AG08396 (cell line): Measurements from ENCODE around the gene VMA21.

ENCODE experiments used
- DNase-seq: peaks from one replicate; pipeline ENCODE4 v3.0.0; 2012; ENCODE audit warnings: low spot score, mixed read lengths

VMA21 gene, protein sequence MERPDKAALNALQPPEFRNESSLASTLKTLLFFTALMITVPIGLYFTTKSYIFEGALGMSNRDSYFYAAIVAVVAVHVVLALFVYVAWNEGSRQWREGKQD

DNA sequence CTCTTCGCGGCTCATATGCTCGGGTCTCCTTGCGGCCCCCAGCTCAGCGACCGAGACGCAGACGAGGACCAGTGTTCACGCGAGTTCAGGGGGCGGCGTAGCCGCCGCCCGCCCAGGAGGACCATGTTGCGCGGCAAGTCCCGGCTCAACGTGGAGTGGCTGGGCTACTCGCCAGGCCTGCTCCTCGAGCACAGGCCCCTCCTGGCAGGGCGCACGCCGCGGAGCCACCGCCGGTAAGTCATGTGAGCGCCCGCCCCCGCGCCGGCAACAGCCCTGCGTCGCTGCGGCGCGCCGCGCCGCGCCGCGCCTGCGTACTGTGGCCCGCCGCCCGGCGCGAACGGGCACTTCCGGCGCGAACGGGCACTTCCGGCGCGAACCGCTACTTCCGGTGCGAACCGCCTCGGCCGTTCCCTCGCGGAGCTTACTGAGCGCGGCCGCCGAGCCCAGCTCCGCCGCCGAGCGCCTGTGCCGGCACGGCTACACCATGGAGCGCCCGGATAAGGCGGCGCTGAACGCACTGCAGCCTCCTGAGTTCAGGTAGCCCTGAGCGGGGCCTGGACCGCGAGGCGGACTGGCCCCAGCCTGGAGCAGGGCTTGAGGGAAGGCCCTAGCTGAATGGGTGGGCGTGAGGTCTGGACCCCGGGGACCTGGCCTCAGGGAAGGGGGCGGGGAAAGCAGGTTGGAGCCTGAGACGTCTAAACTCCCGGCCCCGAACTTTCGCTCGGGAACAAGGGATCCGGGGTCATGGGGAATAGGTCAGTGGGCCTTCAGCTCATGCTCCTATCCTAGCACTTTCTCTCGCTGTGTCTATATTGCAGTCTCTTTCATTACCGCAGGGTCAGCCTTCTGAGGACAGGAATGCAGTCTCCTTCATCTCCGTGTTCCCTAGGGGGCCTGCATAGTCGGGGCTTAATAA lies at the start of gene VMA21:
VMA21 (plus strand) TSS at position 382 of the 916 bp plus-strand sequence; CDS start at position 485, 103 bp downstream.
- peak; percentile 93 for DNase-seq

DNA sequence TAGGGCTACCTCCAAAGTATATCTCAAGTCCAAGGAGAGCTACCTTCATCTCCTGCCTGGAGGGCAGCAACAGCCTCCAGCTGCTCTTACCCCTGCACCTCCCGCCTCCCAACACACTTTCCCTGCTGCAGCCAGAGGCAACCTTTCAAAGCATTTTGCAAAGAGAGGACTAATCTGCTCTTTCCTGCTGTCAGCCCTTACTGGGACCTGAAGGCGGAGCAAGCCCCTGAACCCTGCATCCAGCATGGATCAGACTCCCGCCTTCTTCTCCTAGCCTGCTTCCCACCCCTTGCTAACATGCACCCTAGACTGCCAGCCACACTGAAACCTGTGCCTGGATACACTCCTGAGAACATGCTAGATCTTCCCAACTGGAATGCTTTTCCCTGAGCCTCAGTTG lies 37.7 kb upstream of the VMA21 start:
- DNase-seq, result no peak

DNA sequence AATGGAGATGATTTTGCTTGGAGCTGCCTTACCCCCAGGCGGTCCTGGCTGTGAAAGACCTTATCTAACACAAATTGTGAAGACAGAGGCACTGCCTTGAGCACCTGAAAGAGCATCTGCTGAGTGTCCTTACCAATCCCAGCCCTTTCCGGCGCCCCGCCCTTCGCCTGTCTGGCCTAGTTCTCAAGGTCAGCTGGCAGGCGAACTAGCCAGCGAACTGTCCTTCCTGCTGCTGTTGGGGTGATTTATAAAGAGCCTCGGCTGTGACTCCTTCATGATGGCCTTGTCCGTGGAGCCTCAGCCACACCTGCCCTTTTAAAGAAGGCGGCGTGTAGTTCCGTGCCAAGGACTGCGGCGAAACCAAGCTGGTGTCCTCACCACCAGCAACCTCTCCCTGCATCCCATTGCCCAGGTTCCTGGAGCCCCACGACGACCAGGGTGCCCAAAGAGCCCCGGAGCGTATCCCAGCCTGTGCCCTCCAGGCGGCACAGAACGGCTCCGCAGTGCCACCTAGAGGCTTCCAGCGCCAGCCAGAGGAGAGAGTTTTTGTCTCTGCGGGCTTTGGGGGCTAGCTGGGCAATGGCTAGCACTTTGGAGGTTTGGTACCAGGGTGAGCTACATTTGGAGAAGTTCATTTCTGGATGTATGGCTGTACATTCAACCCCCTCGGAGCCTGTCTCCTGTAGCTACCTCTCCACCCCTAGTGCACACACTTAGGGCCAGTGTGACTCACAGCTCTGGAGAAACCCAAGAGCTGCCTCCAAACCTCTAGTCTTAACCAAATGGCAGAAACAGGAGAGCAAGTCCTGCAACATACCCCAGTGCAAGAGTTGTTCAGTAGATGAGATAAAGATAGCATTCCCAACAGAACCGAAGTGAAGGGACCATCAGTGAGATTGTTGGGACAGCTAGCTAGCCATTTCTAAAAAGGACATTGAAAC lies 36.8 kb upstream of the VMA21 start:
- peak; percentile 37 for DNase-seq

DNA sequence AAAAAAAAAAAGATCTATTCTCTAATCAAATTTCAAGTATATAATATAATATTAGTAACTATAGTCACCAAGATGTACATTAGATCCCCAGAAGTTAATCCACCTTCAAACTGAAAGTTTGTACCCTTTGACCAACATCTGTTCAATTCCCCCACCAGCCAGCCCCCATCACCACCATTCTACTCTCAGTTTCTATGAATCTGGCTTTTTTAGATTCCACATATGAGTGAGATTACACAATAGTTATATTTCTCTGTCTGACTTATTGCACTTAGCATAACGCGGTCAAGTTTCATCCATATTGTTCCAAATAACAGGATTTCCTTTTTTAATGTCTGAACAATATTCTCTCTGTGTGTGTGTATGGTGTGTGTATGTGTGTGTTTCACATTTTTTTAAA lies 33.7 kb upstream of the VMA21 start:
- DNase-seq, result no peak

DNA sequence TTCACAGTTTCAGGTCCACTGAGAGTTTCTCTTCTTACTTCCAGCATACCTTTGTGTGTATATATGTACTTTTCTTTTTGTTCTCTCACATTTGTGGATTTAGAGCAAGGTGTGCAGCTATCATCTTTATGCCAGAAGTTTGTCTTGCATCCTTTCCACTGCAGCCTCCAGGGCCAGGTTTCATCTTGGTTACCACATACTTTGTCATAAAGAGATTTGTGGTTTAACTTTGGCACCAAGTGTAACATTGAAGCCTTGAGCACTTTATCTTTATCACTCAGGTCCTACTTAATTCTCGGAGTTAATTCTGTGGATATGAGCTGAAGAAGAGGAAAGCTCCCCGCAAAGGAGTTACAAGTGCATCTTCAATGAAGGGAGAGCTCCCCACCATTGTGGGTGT lies 31.4 kb upstream of the VMA21 start:
- DNase-seq, result no peak

DNA sequence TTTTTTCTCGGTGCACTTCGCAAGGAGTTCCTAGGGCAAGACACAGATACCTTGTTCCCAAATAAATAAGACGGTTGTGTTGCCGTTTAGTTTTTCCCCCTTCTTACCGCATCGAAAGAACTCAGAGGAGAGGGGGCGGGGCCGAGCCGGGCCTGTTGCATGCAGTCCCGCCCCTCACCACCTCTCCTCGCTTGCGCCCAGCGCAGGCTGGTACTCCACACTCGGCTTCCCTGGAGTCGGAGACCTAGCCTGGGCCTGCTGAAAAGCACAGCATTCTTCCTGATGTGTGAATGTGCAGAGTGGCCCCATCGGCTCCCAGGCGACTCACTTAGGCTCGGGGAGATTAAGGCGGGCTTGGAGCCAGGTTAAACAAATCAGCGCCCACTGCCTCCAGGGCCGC lies 26.1 kb upstream of the VMA21 start:
- DNase-seq, result no peak

DNA sequence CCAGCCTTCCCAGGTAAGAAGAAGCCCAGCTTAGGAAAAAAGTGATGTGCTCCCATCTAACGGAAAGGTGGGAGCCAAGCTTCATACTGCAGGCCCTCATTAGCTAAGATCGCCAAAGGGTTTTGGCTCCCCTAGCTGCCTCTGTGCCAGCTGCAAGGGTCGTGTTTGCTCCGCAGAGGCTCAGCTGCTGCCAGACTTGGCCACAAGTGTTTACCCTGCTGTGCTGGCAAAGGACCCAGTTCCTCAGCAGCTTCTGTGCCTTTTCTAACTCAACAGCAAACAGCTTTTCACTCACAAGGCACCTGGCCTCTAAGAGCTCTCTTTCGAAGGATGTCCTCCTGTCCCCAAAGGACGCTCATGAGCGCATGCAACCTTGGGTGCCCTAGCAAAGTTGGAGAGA lies 12.2 kb upstream of the VMA21 start:
- no peak for DNase-seq

DNA sequence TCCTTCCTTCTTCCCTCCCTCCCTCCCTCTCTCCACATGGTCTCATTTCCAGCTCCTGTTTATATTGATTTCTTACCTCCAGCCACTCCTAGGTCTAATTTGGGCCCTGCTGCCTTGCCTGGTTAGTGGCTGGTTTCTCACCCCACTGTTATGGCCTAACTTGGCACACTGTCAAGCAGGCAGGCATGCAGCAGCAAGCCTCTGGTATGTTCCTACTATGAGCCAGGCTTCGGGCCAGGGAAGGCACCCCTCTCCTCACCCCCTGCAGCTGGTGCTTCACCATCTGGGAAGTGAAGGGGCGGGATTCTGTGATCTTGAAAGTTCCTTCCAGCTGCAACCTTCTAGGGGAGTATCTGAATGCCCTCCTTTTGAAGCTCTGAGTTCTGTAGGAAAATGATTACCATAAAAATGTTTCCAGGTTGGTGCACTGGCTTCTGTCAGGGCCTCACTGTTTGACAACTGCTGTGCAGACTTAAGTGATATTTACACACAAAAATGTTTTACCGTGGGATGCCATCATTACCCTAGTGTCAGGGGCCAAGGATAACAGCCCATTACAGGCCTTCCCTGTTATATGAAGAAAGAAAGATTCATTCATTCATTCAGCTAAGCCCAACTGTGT lies 10.1 kb upstream of the VMA21 start:
- DNase-seq, result peak; percentile 20

DNA sequence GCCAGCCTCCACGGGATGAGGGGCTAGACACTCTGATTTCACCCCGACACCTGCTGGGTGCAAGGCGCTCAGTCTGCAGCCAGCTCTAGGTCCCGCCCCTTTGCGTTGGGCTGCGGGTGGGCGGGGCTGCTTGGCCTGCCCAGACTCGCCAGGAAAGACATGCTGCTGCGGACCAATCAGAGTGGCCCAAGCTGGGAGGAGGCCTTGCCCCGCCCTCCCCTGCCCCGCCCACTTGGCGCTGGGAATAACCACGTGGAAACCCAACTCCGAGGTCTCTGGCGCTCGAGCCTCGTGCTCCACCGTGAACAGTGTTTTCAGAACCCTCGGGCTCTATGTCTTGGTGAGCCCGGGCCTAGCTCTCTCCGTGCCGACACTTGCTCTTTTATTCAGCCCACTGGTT lies 5.3 kb upstream of the VMA21 start:
- no peak for DNase-seq

DNA sequence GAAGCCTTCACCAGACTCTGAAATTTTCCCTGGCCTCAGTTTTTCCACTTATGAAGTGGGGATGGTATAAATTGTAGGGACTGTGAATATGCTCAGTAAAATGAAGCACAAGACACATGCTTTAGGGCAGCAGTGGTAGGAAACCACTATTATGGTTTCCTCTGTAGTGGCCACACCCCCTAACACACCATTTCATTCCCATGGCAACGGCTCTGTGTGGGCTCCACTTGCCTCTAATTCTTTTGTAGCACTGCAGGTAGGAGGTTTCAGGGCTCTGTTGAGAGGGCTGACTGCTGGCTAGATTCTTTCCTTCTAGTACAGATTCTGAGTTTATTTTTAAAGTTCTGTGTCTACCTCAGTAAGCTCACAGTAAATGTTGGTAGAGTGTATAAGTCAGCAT lies 3.5 kb upstream of the VMA21 start:
- DNase-seq, result no peak

DNA sequence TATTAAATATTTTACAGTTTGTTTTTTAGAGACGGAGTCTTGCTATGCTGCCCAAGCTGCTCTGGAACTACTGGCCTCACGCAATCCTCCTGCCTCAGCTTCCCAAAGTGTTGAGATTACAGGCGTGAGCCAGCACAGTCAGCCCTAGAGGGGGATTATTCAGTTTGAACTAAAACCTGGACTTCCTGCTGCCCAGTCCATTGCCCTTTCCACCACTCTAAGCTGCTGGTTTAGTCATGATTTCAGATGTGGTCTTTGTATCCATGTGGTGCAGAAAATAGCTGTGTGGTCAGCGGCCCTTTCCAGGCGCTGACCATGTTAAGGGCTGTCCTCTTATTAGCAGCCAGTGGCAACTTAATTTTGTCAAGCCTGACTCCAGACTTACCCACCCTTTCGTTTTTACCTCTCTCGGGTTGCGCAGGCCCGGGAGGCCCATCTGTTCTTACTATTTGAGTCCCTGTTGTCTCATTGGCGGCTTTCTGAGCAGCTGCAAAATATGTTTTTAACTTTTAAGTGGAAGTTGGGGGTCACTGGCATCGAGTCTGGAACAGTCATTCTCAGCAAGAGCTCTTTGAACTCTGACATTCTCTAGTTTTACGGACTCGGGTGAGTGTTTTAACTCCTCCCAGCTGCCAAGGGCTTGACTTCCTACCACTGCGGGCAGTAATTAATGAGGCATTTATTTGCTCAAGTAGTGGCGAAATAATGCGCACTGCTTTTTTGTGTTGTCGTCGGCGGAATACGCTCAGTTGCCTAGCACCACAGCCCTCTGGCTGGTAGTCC lies 773 bp upstream of the VMA21 start:
- peak; percentile 47 for DNase-seq

DNA sequence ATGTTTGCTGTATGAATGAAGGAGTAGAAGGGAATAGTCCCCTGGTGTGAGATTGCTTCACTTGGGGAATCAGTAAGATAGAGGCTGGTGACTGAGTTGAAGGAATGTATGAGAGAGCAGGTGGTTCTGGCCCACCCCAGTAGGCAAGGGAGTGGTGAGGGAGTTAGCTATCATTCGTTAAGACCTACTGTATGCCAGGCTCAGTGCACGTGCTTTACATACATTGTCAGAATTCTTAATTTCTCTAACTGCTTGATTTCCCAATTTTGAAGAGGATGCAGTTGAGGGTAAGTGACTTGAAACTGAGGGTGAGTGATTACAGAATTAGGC lies 700 bp downstream of the VMA21 start:
- DNase-seq, result no peak

DNA sequence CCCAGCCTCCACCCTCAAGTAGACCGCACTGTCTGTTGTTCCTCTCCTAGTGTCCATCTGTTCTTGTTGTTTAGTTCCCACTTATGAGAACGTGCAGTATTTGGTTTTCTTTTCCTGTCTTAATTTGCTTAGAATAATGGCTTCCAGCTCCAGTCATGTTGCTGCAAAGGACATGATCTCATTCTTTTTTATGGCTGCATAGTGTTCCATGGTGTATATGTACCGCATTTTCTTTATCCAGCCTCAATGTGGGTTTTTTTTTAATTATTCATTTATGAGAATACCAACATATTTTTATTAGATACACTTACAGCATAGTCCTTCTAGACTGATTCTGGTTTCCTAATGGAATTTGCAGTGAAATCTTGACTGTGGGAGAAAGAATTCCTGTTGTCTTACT lies 1.3 kb downstream of the VMA21 start:
- no peak for DNase-seq

DNA sequence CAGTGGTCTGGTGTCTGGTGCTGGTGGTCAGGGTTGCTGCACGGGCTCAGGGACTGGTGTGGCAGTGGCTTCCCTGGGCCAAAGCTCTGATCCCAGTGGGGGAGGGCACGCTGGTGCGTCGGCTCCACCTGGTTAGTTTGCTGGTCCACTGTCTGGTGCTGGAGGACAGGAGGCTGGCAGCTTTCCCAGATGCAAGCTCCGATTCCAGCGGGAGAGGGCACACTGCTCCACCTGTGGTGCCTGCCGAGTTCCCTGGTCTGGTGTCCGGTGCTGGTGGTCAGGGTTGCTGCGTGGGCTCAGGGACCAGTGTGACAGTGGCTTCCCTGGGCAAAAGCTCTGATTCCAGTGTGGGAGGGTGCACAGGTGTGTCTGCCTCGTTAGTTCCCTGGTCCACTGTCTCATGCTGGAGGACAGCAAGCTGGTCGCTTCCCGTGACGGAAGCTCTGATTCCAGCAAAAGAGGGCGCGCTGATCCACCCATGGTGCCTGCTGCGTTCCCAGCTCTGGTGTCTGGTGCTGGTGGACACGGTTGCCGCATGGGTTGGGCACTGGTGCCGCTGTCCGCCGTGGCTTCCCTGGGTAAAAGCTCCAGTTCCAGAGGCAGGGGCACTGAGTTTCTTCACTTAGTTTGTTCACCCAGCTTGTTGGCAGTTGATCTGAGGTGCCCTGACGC lies 5.8 kb downstream of the VMA21 start:
- no peak for DNase-seq

DNA sequence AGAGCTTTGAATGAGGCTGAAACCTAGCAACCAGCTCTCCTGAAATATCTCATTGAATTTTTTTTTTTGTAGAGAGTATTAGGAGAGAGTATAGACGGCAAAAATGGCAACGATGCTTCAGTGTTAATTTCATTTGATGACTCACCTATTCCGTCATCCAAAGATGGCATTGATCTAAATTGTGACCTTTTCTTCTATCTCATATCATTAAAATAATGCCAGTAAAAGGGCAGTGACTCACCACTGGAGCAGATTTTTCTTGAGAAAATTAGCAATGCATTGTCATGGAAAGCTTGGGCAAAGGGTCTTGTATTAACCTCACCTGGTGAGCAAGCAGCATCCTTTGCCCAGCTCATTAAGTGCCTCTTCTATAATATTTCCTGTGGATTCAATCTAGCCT lies 19.6 kb downstream of the VMA21 start:
- no peak for DNase-seq

DNA sequence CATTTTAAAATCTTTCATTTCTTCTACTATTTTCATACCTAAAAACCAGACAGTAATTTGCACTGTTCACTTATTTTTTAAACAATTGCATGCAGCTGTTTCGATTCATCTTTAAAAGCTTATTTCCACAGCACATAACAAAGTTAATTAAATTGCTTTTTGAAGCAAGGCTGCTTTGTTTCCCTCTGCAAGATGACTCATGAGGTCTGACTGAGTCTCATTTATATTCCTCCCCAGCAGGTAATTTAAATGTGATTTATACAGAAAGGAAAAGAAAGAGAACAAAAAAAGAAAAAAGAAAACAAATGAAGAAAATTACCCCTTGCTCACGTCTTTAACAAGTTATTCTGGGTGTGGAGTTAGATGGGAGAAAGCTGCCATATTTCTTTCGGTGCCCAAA lies 22.8 kb downstream of the VMA21 start:
- no peak for DNase-seq

DNA sequence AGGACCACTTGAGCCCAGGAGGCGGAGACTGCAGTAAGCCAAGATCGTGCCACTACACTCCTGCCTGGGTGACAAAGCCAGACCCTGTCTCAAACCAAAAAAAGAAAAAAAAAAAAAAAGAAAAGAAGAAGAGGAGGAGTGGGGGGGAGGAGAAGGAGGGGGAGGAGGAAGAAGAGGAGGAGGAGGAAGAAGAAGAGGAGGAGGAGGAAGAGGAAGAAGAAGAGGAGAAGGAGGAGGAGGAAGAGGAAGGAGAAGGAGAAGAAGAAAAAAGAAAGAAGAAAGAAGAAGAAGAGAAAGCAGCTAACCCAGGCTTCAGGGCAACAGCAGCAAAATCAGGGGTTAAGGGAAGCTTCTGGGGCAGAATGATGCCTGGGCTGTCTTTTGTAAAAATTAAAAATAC lies 27.5 kb downstream of the VMA21 start:
- DNase-seq, result no peak

DNA sequence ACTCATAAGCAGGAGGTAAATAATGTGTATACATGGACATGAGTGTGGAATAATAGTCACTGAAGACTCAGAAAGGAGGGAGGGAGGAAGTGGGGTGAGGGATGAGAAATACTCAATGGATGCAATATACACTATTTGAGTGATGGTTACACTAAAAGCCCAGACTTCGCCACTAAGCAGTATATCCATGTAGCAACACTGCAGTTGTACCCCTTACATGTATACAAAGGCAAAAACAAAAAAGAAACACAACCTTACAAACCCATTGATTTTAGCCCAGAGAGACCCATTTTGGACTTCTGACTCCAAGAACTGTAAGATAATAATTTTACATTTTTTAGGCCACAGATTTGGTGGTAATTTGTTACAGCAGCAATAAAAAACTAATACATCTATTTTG lies 51.5 kb downstream of the VMA21 start:
- DNase-seq, result no peak

DNA sequence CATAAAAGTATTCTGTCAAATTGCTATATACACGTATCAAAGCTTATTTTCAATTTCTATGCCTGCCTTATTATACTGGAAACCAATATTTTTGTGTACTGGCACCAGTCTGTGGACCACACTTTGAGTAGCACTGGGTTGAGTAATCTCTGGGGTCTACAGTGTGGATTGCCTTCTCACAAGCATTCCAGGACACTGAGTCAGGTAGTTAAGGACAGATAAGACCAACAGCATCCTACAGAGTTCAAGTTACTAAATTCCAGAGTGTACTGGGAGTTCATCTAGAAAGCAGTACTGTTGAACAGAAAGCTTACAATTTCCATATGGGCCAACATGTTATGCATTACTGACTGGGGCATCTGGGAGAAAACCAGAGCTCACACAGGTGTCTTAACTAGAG lies 61.8 kb downstream of the VMA21 start:
- no peak for DNase-seq
